Activated naive CD4-positive, alpha-beta T cell treated with anti-CD3 and anti-CD28 coated beads, Interleukin-2, amount 50 U/mL, for 72 hours (primary cell): ENCODE measurements around the gene CYP11A1. TPM values are rescaled to one million over a fixed set of nuclear protein-coding genes. Genes with fewer than 3 reads are reported as not detected.

ENCODE experiments used
- ATAC-seq, 2 donors: fragments of 150-1000 bp; cut with Tn5 transposase; 2 replicates each; pipeline ENCODE4 v1.10.0; 2021; ENCODE audit warnings: mild to moderate bottlenecking in 2 of 2, moderate library complexity in 2 of 2
- DNase-seq, 2 donors: peaks; one replicate each; pipeline ENCODE4 v3.0.0; 2021 to 2022; ENCODE audit warnings: low spot score in 2 of 2
- H3K27ac Mint-ChIP-seq, 2 donors: one replicate each; pipeline ENCODE4 v1.8.0; 2022; ENCODE audit warnings: mild to moderate bottlenecking in 2 of 2, mixed read lengths in 2 of 2
- H3K36me3 Mint-ChIP-seq, 2 donors: one replicate each; pipeline ENCODE4 v1.8.0; 2022; ENCODE audit warnings: mixed read lengths in 2 of 2
- H3K9me3 Mint-ChIP-seq, 2 donors: one replicate each; pipeline ENCODE4 v1.8.0; 2022; ENCODE audit warnings: mixed read lengths in 2 of 2
- total RNA-seq, 2 donors: library from RNA; stranded (reverse); gene quantifications; one replicate each; pipeline ENCODE4 v1.2.3, GENCODE V29; 2022

Gene CYP11A1
- total RNA-seq, 2 donors from 2014 or later, result 0.59 TPM; not detected in 1

DNA sequence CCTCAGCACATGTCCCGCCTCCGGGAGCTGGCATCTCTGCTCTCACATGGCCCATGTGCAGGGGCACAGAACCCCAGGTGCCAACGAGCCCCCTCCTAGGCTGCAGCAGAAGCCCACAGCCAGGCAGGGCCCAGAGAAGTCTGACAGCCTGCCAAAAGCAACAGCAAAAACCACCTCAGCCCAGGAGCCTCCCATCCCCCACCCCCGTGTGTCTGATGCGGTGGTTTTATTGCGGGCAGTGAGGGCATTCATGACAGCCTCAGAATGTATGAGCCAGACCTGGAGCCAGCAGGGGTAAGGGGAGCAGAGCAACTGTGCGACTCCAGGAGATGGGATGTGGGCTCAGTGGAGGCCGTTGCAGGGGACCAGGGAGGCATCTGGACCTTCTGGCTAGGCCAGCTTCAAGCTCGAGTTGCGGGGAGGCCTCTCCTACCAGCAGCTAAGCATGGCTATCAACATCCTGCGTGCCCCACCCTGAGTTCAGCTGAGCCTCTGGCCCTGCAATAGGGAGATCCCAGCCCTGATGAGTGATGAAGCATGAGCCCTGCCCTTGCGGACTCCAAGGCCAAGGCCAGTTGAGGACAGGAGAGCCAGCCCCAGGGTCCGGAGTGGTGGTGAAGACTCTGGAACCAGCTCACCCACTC lies 52.5 kb downstream of the CYP11A1 start:
- peak; percentile 55 to 59 for ATAC-seq
- Mint-ChIP-seq H3K27ac (peak overlapping the region; percentile 22 to 55), H3K9me3 (no peaks in the 10 kb centered on the region), H3K36me3 (no peaks in the 10 kb centered on the region)
- DNase-seq, result peak in 1 of 2 donors; percentile 36

DNA sequence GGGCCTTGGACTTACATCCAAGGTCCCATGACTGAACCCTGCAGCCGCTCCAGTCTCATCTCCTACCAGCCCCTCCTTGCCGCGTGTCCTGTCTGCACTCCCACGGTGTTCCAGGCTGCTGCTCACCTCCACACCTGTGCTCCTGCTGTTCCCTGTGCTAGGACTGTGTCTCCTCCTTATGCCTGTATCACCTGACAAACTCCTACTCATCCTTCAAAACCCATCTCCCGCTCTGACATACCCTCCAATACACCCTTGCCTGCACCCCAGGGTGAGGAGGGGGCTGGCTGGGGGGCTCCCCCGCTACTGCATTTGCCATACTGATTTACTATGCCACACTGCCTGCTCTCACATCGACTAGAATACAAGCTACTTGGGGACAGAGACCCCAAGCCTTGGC lies 53.6 kb downstream of the CYP11A1 start:
- ATAC-seq (no peak), DNase-seq (no peak)
- Mint-ChIP-seq H3K36me3 (no peaks in the 10 kb centered on the region), H3K9me3 (no peaks in the 10 kb centered on the region), H3K27ac (no peak overlapping the region)

DNA sequence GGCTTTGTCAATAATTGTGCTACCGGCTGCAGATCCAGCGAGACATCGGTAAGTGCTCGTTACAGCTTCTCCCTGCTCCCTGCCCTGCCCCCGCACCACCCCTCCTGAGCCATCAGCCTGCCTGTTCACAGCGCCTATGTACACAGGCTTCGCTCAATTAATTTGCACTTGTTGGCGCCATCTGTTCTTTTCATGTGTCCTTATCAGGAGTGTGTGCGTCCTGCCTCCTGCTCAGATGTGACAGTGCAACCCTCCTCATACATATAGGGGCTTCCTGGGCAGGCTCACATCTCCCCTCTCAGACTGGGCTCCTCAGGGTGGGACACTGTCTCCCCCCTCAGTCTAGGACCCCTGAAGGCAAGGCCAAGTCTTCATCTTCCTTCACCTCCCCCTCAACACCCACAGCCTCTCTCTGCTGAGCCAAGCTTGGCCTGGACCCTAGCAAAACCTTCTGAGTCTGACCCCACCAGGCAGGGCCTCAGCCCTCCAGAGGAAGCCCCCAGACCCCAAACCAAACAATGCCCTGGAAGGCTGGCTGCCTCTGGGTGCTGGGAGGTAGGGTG lies 54.9 kb downstream of the CYP11A1 start:
- H3K36me3 Mint-ChIP-seq, result no peaks in the 10 kb centered on the region
- DNase-seq (no peak), ATAC-seq (no peak)
- H3K27ac Mint-ChIP-seq, result peak overlapping the region in 1 of 2 donors; percentile 39
- no peaks in the 10 kb centered on the region for H3K9me3 Mint-ChIP-seq

DNA sequence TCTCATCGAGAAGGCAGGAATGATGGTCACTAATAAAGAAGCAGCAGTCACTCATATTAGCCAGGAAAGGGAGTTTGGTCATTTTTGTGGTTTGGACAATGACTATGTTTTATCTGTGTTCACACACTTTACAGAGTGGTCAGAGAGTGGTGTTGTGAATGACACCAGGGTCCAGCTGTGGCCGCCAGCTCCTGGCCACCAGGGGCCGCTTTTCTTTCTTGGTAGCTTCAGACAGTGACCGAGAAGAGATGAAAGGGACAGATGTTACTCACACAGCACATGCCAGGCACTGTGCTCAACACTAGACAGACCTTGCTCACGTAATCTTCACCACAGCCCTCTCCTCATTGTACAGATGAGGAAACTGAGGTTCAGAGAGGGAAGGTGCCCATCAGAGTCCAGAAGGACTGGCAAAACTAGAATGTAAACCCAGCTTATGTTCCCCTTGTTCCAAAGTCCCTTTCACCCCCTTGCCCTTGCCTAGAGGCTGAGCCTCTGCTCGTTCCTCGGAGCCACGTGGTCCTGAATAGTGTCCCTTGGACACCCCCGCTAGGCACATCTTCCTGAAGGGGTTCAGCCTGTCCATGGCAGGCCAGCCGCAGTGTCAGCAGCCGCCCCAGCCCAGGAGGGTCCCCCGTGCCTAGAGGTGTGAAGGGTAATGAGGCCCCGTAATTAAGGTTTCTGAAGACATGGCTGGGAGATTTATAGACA lies 55.6 kb downstream of the CYP11A1 start:
- ATAC-seq (no peak), DNase-seq (no peak)
- Mint-ChIP-seq H3K27ac (peak overlapping the region in 1 of 2 donors; percentile 38), H3K9me3 (no peaks in the 10 kb centered on the region), H3K36me3 (no peaks in the 10 kb centered on the region)

DNA sequence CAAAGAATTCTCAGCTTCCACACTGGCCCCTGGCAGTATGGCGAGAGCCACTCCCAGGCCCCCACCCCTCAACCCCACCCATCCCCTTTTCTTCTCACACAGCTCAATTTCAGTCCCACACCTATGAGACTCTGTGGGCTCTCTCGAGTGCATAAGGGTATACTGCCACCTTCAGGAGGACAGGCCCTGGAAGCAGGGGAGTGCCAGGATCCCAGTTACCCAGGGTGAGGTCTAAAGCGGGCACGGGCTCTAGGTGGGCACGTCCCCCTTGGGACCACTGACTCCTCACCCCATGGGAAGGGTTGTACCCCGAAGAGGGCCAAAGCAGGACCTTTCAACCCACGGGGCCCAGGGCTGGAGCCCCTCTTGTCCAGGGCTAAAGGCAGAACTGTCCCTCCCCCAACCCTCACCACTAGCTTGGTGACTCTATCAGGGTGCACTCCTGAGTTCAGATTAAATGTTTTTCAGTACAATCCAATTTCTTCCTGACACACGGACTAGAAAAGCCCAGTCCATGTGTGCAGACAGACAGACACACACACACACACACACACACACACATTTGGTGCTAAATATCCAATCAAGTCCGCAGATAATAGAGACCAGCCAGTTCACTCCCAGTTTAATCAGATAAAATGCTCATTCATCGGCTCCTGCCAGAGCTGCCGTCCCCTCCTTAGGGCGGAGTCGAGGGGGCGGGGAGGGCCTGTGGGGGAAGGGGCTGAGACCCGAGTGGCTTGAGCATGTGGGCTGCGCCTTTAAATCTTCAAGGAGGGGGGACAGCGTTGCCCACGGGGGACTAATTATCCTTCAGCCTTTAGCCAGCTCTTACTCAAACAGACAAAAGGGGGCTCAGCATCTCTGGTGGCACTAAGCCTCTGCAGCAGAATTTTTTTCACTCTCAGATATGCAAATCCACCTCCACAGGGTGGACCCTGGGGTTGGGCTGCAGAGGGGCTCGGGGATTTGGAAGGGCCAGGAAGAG lies 59.3 kb downstream of the CYP11A1 start:
- Mint-ChIP-seq H3K9me3 (no peaks in the 10 kb centered on the region), H3K36me3 (no peaks in the 10 kb centered on the region)
- ATAC-seq, result peak; percentile 63 to 85

DNA sequence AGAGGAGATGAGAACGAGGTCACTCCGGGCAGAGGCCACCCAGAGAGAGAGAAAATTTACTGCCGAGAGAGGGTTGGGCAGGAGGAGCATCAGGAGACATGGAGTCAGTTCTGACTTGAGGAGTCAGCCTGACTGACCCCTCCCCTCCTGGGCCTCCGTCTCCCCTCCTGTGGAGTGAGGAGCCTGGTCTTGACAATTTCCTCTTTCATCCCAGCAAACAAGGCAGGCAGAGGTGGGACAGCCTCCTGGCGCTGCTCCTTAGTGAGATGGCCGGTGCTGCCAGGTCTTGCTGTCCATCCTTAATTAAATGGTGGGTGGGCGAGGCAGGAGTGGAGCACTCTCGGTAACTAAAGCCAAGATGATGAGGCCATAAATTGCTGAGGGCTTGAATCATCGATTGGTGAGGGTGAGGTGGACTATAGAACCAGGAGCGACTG lies 60.6 kb downstream of the CYP11A1 start:
- DNase-seq (no peak), ATAC-seq (no peak)
- H3K27ac Mint-ChIP-seq, result no peak overlapping the region
- H3K9me3 Mint-ChIP-seq, result no peaks in the 10 kb centered on the region
- H3K36me3 Mint-ChIP-seq, result no peaks in the 10 kb centered on the region

More for the DNA sequence above, 59.3 kb downstream of the CYP11A1 start:
- peak in 1 of 2 donors; percentile 38 for DNase-seq
- H3K27ac Mint-ChIP-seq, result no peak overlapping the region

DNA sequence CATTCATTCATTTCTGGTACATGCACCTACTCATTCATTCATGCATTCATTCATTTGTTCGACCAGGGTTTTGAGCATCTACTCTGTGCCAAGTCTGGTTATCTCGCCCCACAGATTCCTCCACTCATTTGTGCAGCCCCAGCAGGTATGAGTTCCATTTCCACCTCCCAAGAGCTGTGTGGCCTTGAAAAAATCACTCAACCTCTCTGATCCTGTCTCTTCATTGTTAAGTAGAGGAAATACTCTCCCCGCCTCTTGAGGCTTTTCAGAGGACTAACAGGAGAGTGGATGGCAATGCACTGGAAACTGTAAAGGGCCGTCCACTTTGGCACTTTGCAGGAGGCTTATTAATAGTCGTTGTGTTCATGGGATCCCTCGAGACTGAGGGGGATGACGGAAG lies 61.8 kb downstream of the CYP11A1 start:
- Mint-ChIP-seq H3K27ac (no peak overlapping the region), H3K9me3 (no peaks in the 10 kb centered on the region), H3K36me3 (no peaks in the 10 kb centered on the region)
- no peak for DNase-seq
- ATAC-seq, result no peak

DNA sequence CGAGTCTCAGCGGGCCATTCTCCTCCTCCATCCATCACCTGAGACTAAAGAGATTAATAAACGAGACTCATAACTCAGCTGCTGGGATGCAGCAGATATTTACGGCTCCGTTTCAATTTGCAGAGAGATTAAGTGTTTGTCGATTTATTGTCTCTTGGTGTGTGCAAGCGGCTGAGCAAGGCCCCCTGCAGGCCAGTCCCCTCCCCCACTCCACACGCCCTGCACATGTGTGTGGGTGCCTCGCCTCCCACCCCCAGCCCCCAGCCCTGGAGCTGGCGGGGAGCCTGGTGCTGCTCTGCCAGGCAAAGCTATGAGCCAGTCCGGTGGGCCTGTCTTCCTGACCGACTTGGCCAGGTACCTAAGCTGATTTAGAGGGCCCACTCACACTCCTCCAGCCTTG lies 63.0 kb downstream of the CYP11A1 start:
- no peak overlapping the region for H3K27ac Mint-ChIP-seq
- no peak for ATAC-seq
- DNase-seq, result no peak
- H3K9me3 Mint-ChIP-seq, result no peaks in the 10 kb centered on the region
- no peaks in the 10 kb centered on the region for H3K36me3 Mint-ChIP-seq

DNA sequence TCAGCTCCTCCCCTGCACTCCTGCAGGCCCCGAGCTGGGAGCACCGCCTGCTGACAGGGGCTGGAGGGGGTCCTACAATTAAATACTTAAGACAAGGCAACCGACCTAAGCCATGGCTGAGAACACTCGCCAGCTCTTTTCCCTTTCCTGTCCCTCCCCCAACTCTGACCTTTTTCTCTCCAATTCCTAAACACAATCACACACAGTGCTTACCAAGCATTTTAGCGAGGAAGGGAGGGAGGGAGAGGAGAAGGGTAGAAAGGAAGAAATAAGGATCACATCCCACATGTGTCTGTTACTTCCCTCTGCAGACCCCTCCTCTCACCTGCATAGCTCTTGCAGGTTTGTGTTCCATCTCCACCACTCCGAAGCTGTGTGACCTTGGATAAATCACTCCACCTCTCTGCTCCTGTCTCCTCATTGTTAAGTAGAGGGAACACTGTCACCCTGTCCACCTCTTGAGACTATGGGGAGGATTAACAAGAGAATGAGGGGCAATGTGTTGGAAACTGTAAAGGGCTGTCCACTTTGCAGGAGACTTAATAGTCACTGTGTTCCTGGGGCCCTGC lies 63.6 kb downstream of the CYP11A1 start:
- H3K27ac Mint-ChIP-seq, result no peak overlapping the region
- no peaks in the 10 kb centered on the region for H3K36me3 Mint-ChIP-seq
- H3K9me3 Mint-ChIP-seq, result no peaks in the 10 kb centered on the region
- DNase-seq (no peak), ATAC-seq (no peak)

DNA sequence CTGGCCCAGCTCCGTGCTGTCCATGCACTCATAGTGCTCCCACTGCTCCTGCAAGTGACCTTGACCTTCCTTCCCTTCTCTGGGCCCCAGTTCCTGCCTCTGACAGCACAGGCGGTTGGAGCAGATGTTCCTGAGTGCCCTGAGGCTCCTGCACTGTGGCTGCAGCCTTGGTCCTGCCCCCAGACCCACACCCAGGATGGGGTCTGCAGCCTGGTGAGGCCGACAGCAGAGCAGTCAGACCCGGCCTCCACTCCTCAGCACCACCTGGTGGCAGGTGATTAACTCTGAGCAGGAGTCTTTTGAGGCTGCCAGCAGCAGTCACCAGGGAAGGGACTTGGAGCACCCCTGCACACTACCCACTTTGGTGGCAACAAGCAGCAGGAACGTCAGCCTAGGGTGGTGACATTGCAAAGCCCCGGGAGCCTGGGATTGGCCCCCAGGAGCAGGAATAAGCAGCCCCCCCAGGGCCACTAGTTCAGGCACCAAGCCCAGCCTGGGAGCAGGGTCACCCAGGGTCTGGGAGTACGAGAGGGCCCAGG lies 64.6 kb downstream of the CYP11A1 start:
- ATAC-seq (peak in 1 of 2 donors; percentile 68), DNase-seq (peak in 1 of 2 donors; percentile 53)
- H3K36me3 Mint-ChIP-seq, result no peaks in the 10 kb centered on the region
- peak overlapping the region in 1 of 2 donors; percentile 26 for H3K27ac Mint-ChIP-seq
- H3K9me3 Mint-ChIP-seq, result no peaks in the 10 kb centered on the region

DNA sequence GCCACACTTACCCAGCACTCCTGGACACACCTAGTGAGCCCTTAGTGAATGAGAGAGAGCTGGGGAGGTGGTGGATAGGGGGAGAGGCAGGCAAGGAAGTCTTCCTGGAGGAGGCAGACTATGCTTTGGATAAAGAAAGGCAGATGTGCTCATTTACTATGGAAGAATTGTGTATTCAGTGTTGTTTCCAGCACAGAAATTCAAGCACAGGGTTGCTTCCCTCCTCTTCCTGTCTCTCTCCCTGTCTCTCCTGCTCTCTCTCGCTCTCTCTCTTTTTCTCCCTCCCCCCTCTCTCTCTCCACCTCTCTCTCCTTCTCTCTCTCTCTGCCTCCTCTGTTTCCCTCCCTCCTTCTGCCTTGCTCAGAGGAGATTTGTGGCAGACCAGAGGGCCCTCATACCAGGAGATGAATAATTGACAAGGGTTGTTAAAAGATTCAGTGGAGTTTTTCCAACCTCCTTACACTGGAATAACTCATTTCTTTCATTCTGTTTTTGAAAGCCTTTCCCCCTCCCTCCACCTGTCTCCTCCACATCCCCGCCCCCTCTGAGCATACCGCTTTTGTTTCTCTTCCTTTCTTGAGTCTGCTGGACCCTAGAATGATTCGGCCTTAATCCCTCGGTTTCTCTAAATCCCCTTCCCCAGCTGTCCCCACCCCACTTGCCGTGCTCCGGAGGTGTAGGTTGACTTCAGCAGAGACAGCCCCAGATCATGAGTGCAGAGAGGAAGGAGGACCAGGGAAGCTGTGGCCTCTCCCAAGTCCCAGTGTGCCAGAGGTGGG lies 65.7 kb downstream of the CYP11A1 start:
- Mint-ChIP-seq H3K9me3 (no peaks in the 10 kb centered on the region), H3K36me3 (no peaks in the 10 kb centered on the region), H3K27ac (no peak overlapping the region)
- no peak for ATAC-seq
- DNase-seq, result no peak

DNA sequence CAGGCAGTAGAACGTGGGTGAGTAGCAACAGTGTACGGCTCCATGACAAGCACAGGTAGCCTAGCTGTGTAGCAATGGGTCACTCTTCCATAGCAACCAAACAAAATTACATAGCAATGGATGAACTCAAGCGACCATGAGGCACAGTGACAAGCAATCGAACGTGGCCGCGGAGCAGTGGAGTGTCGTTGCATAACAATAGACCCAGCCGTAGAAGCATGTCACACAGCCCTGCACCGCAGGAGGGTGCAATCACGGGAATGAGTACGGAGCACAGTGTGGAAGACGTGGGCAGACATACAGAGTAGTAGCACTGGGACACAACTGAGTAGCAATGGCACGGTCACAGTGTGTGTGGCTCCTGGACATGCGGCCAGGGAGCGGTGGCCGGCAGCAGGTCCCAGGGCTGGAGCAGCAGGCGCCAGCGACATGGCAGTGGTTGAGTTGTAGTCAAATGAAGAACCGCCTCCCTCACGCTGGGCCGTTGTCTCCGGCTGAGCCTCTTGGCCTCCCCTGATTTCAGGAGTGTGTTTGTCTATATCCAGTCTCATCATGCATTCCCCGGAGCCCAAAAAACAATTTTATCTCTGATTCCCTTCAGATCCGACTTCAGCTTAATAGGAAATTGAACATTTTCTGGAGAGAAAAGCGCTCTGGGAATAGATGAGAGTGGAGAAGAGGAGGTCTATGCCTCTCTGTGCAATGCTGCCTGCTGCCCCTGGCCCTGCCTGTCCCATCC lies 67.2 kb downstream of the CYP11A1 start:
- DNase-seq (no peak), ATAC-seq (no peak)
- no peaks in the 10 kb centered on the region for H3K36me3 Mint-ChIP-seq
- H3K27ac Mint-ChIP-seq, result no peak overlapping the region
- H3K9me3 Mint-ChIP-seq, result no peaks in the 10 kb centered on the region

DNA sequence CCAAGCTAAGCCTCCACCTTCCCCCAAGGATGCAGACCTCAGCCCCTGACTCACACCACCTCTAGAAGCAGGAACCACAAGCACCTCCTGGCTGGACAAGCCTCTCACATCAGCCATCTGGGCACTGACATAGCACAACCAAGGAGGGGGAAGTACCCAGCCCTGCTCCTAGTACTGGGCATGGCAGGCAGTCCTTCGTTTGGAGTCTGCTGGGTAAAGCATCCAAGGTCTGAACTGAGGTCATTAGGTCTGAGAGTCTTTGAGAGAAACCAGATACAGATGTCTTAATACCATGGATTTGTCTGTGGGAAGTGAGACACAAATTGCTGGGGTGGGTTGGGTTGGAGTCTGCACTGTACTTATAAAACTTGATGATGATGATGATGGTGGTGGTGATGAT lies 69.6 kb downstream of the CYP11A1 start:
- H3K9me3 Mint-ChIP-seq, result peaks cover 0 to 5% of the 10 kb centered on the region in 2 donors
- ATAC-seq, result peak in 1 of 2 donors; percentile 62
- DNase-seq, result no peak
- H3K27ac Mint-ChIP-seq, result no peak overlapping the region
- no peaks in the 10 kb centered on the region for H3K36me3 Mint-ChIP-seq

DNA sequence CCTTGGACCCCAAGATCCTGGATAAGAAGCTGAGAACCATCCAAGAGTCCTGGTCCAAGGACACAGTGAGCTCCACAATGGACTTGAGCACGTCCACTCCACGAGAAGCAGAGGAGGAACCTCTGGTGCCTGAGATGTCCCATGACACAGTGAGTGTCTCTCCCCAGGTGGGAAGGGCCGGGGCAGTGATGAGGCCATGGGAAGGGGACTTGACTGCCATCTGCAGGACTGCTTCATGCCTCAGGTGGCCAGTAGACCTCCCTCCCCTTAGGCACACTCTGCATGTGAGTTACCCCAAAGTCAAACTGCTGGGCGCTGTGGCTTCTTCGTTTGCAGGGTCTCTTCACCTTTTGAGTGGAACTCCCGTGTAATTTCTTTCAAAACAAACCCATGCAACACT lies 71.6 kb downstream of the CYP11A1 start:
- H3K36me3 Mint-ChIP-seq, result no peaks in the 10 kb centered on the region

DNA sequence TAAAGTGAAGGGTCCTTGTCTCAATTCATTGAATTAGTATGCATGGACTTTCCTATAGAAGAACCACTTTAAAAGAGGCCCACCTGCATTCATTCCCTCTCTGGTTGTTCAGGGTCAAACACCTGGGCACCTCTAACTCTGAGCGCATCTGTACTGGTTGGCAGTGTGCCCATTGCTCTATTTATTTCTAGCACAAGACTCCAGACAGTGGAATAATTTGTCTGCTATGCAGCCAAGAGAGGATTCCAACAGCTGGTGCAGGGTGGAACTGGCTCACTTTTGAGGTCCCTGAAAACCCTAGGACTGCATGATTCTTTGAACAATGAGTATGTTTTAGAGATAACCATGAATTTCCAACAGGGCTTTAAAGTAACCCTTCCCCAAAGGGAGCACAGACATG lies 73.4 kb downstream of the CYP11A1 start:
- no peaks in the 10 kb centered on the region for H3K36me3 Mint-ChIP-seq
- no peak for ATAC-seq
- H3K27ac Mint-ChIP-seq, result no peak overlapping the region
- DNase-seq, result no peak
- peaks cover 0 to 11% of the 10 kb centered on the region in 2 donors for H3K9me3 Mint-ChIP-seq

More for the DNA sequence above, 71.6 kb downstream of the CYP11A1 start:
- Mint-ChIP-seq H3K27ac (no peak overlapping the region), H3K9me3 (peaks cover 0 to 11% of the 10 kb centered on the region in 2 donors)
- no peak for ATAC-seq
- DNase-seq, result no peak
